ENCODE results near the gene PAGR1.

DNA sequence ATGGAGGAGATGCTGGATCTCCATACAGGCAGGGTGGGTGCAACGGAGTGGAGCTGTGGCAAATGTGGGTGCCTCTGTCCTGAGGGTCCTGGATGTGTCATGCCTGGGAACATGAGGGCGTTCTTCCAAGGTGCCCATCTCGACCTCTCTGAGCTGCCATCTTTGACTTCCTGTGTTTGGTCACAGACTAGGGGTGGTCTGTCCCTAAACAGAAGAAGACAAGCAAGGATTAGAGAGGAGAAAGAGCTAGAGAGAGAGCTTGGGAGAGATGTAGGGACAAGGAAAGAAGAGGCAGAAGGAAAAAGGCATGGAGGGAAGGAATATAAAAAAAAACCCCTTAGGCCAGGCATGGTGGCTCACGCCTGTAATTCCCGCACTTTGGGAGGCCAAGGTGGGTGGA, 41.2 kb upstream of the PAGR1 start:
- TF ChIP-seq CTCF (IDR thresholded peaks at IDR 0.05) (no peak), EZH2 (IDR thresholded peaks at IDR 0.05) (no peak)
